HepG2 (cell line): ENCODE results near the gene SLCO2B1. TPM values are rescaled to one million over a fixed set of nuclear protein-coding genes. Genes with fewer than 3 reads are reported as not detected.

Experiments used
- ATAC-seq: fragments of 200-7000 bp; cut with Tn5 transposase; 3 replicates; pipeline ENCODE4 v1.9.1; 2020; ENCODE audit warnings: mild to moderate bottlenecking, moderate library complexity
- BruUV-seq: library from RNA; stranded (reverse); fragments of 400-500 nt; replicated peaks from 2 replicates; lab custom pipeline; 2021; lab: Mats Ljungman, UMichigan
- CTCF ChIA-PET: fragments of 300-600 bp; formaldehyde crosslinking; extraction: SDS; loops from one replicate; lab custom pipeline; 2021; ENCODE audit warnings: low total read pairs, inconsistent platforms, low intra/inter-chr PET ratio; lab: Yijun Ruan, JAX
- POLR2A ChIA-PET: fragments of 350-600 bp; sonication (Branson Sonifier 250); formaldehyde crosslinking; loops from one replicate; lab custom pipeline; 2020; ENCODE audit warnings: antibody characterized with exemption, inconsistent platforms; lab: Yijun Ruan, JAX
- DNase-seq: peaks from one replicate; pipeline ENCODE4 v3.0.0-alpha.2; 2015; ENCODE audit warnings: low spot score
- FAIRE-seq: peaks from 3 replicates; lab custom pipeline; 2011; peaks lifted over from hg19 to GRCh38; lab: Jason Lieb, UNC
- H2AFZ ChIP-seq: one replicate; pipeline ENCODE4 v1.6.1; 2011; ENCODE audit warnings: low read length, inconsistent platforms
- H3K27ac ChIP-seq: fragments of 300-600 bp; 3 replicates; pipeline ENCODE4 v1.8.0; 2011; ENCODE audit warnings: mixed run types, mild to moderate bottlenecking, mixed read lengths, low read length, inconsistent platforms; ENCODE audit not compliant: insufficient read depth; ENCODE audit errors: extremely low read length
- H3K27me3 ChIP-seq, 2 experiments: fragments of 200-600 bp in 1 of 2; 2 replicates in 1 of 2; 3 replicates in 1 of 2; pipeline versions ENCODE4 v1.6.0 to v1.8.0; 2011; ENCODE audit warnings: low read length in 2 of 2, mild to moderate bottlenecking in 2 of 2, moderate library complexity in 2 of 2, inconsistent platforms in 1 of 2; ENCODE audit not compliant: insufficient read depth in 2 of 2, control insufficient read depth in 1 of 2
- H3K36me3 ChIP-seq, 2 experiments: fragments of 200-600 bp in 1 of 2; replicated peaks in 1 of 2; 2 replicates in 1 of 2; 3 replicates in 1 of 2; pipeline versions ENCODE4 v1.5.1 to v1.8.0; 2011; ENCODE audit warnings: low read length in 2 of 2, inconsistent platforms in 1 of 2; ENCODE audit not compliant: insufficient read depth in 2 of 2, control insufficient read depth in 1 of 2
- H3K4me1 ChIP-seq: 2 replicates; pipeline ENCODE4 v1.5.1; 2012; ENCODE audit warnings: low read length, inconsistent platforms; ENCODE audit not compliant: insufficient read depth
- H3K4me2 ChIP-seq: 2 replicates; pipeline ENCODE4 v1.6.0; 2011; ENCODE audit warnings: low read depth, low read length, inconsistent platforms
- H3K4me3 ChIP-seq, 3 experiments: fragments of 200-600 bp in 1 of 3; sonication (generic), shearing (Covaris generic) in 1 of 3; replicated peaks in 1 of 3; 2 replicates each; pipeline ENCODE4 v1.5.1; 2011 to 2016; ENCODE audit warnings: low read length in 3 of 3, inconsistent platforms in 2 of 3, low read depth in 2 of 3, mild to moderate bottlenecking in 2 of 3, control low read depth in 1 of 3, mixed read lengths in 1 of 3; ENCODE audit not compliant: insufficient read depth in 1 of 3
- H3K79me2 ChIP-seq: one replicate; pipeline ENCODE4 v1.6.1; 2011; ENCODE audit warnings: low read length, inconsistent platforms; ENCODE audit not compliant: insufficient read depth
- H3K9ac ChIP-seq: 2 replicates; pipeline ENCODE4 v1.6.0; 2011; ENCODE audit warnings: mild to moderate bottlenecking, low read depth, low read length, inconsistent platforms; ENCODE audit not compliant: insufficient read depth
- H3K9me3 ChIP-seq: 2 replicates; pipeline ENCODE4 v1.5.1; 2012; ENCODE audit warnings: mild to moderate bottlenecking, low read length
- H4K20me1 ChIP-seq: 2 replicates; pipeline ENCODE4 v1.6.0; 2011; ENCODE audit warnings: inconsistent platforms, mild to moderate bottlenecking, low read length, moderate library complexity; ENCODE audit not compliant: insufficient read depth
- HOXA3 ChIP-seq: sonication (generic); formaldehyde crosslinking; IDR thresholded peaks from 2 replicates; pipeline ENCODE4 v1.5.0; 2020; ENCODE audit warnings: missing genetic modification reagents
- RBM22 ChIP-seq: fragments of 200-400 bp; formaldehyde crosslinking; optimal IDR thresholded peaks from 2 replicates; pipeline ENCODE3; 2017; ENCODE audit warnings: mild to moderate bottlenecking, low read length, moderate library complexity
- SIX4 ChIP-seq: sonication (generic); formaldehyde crosslinking; IDR thresholded peaks from 2 replicates; pipeline ENCODE4 v1.4.0; 2020; ENCODE audit warnings: missing genetic modification reagents
- ZNF446 ChIP-seq: sonication (generic); formaldehyde crosslinking; IDR thresholded peaks from 2 replicates; pipeline ENCODE4 v1.5.0; 2020; ENCODE audit warnings: mild to moderate bottlenecking, missing genetic modification reagents
- ZNF597 ChIP-seq: sonication (generic); formaldehyde crosslinking; IDR thresholded peaks from 2 replicates; pipeline ENCODE4 v1.5.0; 2020; ENCODE audit warnings: missing genetic modification reagents
- WGBS: methylation state at CpG from one replicate; pipeline ENCODE4 v1.1.6; 2017; ENCODE audit warnings: low lambda C conversion rate; 5-methylcytosine and 5-hydroxymethylcytosine counted together
- in situ Hi-C: cut with HindIII; loops from 2 replicates; pipeline ENCODE4 v1.10.0; 2017; ENCODE audit warnings: low pct_unique_long_range_greater_than_20kb; ENCODE audit not compliant: extremely low pct_ligation_motif_present
- intact Hi-C: fragments of 100-400 bp; cut with micrococcal nuclease; formaldehyde crosslinking; loops from one replicate; pipeline ENCODE4 v1.10.0; 2022; ENCODE audit not compliant: unreplicated experiment
- polyA plus RNA-seq, 8 experiments: library from polyadenylated mRNA; depleted of rRNA in 3 of 8; stranded (reverse) in 7 of 8; unstranded in 1 of 8; fragments of >200 nt; fragmentation: Illumina TruSeq in 4 of 8; extraction: Trizol in 4 of 8; gene quantifications; 2 replicates each; pipeline versions ENCODE4 v1.2.1 to v1.2.3, GENCODE V29; 2011 to 2016; ENCODE audit warnings: low read depth in 4 of 8, missing spikeins in 1 of 8, mixed read lengths in 1 of 8; ENCODE audit not compliant: insufficient read depth in 1 of 8
- total RNA-seq, 5 experiments: library from RNA; depleted of rRNA; stranded (reverse); fragments of >200 nt; fragmentation: Illumina TruSeq; extraction: Trizol; gene quantifications; 2 replicates each; pipeline ENCODE4 v1.2.3, GENCODE V29; 2016; ENCODE audit warnings: low read depth in 1 of 5
- TF ChIP-seq, protein P1 (sequence below): sonication (generic); formaldehyde crosslinking; IDR thresholded peaks from 2 replicates; pipeline ENCODE4 v1.4.0; 2020; ENCODE audit warnings: missing genetic modification reagents
- TF ChIP-seq, protein P2 (sequence below): sonication (generic); formaldehyde crosslinking; IDR thresholded peaks from 2 replicates; pipeline ENCODE4 v1.9.0; 2021; ENCODE audit warnings: missing genetic modification reagents, mild to moderate bottlenecking, borderline replicate concordance

The SLCO2B1 gene
- total and polyA plus RNA-seq, 2 of the 13 experiments (the other 11 are each of a cell fraction or from before 2014, with no cell fraction given): 15.3 to 19.8 TPM

DNA sequence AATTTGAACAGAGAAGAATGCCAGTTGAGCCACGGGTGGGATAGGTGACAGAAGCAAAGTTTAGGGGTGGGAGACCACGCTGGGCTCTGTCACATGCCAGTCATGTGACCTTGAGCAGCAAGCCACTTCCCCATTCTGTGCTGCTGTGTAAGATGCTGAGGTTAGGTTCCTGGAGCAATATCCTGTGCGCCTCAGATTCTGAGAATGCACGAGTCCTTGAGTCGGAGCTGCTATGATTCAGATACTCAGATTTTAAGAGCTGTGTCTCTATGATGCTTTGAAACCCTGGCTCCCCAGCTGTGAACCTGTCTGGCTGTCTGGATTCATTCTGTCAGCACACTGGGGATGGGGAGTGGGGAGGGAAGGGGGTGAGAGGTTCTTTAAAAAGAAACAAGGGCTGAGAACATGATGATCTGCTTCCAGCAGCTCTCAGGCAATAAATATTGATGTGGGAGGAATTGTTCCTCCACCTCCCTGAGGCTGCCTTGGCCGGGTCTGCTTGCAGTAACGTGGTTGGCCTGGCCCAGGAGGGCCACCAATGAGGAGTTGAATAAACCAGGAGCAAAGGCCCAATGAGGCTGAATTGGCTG, 24.0 kb downstream of the SLCO2B1 start:
- WGBS: 94% methylated on average over 6 of the region's 7 CpGs
- Histone ChIP-seq H2AFZ (no peak overlapping the region), H3K4me2 (no peak overlapping the region), H3K4me1 (peaks cover 44% of the 10 kb centered on the region), H3K27ac (no peak overlapping the region), H4K20me1 (no peaks in the 10 kb centered on the region), H3K36me3 (peaks cover 0 to 16% of the 10 kb centered on the region in 2 experiments; a peak in 2 of 5 replicates), H3K9me3 (no peaks in the 10 kb centered on the region), H3K4me3 (no peak overlapping the region), H3K9ac (no peak overlapping the region), H3K79me2 (no peaks in the 10 kb centered on the region), H3K27me3 (no peaks in the 10 kb centered on the region)
- no peak for DNase-seq
- in situ Hi-C loops: no loop called here
- ATAC-seq: no peak
- intact Hi-C loops: no loop called here
- no TSS peak for BruUV-seq
- FAIRE-seq: no peak
- TF ChIP-seq, protein P1, sequence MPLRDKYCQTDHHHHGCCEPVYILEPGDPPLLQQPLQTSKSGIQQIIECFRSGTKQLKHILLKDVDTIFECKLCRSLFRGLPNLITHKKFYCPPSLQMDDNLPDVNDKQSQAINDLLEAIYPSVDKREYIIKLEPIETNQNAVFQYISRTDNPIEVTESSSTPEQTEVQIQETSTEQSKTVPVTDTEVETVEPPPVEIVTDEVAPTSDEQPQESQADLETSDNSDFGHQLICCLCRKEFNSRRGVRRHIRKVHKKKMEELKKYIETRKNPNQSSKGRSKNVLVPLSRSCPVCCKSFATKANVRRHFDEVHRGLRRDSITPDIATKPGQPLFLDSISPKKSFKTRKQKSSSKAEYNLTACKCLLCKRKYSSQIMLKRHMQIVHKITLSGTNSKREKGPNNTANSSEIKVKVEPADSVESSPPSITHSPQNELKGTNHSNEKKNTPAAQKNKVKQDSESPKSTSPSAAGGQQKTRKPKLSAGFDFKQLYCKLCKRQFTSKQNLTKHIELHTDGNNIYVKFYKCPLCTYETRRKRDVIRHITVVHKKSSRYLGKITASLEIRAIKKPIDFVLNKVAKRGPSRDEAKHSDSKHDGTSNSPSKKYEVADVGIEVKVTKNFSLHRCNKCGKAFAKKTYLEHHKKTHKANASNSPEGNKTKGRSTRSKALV (CRISPR knock-in tag): no peak
- no peak for TF ChIP-seq HOXA3
- TF ChIP-seq, protein P2, sequence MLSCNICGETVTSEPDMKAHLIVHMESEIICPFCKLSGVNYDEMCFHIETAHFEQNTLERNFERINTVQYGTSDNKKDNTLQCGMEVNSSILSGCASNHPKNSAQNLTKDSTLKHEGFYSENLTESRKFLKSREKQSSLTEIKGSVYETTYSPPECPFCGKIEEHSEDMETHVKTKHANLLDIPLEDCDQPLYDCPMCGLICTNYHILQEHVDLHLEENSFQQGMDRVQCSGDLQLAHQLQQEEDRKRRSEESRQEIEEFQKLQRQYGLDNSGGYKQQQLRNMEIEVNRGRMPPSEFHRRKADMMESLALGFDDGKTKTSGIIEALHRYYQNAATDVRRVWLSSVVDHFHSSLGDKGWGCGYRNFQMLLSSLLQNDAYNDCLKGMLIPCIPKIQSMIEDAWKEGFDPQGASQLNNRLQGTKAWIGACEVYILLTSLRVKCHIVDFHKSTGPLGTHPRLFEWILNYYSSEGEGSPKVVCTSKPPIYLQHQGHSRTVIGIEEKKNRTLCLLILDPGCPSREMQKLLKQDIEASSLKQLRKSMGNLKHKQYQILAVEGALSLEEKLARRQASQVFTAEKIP (CRISPR knock-in tag): no peak
- ChIA-PET POLR2A (no interaction called here), CTCF (no interaction called here)

DNA sequence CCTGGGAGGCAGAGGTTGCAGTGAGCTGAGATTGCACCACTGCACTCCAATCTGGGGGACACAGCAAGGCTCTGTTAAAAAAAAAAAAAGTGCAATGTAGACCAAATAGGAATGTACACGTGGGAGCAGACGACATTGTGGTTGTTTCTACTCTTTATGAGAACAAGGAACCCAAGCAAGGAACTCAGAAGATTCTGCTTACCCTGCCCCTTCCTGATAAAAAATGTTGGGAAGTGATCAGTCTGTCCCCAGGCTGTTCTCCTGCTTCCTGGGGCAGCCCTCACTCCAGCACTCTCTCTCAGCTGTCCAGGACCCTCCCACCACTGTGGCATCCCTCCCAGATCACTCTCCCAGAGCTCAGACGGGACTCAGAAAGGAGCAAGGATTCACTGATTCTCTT, 31.8 kb downstream of the SLCO2B1 start:
- Histone ChIP-seq H3K9me3 (no peaks in the 10 kb centered on the region), H3K9ac (no peak overlapping the region), H3K4me3 (no peak overlapping the region), H3K27ac (no peak overlapping the region), H4K20me1 (no peaks in the 10 kb centered on the region), H3K4me1 (peaks cover 17% of the 10 kb centered on the region), H3K27me3 (no peaks in the 10 kb centered on the region), H3K79me2 (no peaks in the 10 kb centered on the region), H3K4me2 (no peak overlapping the region), H2AFZ (no peak overlapping the region), H3K36me3 (peaks cover 2 to 5% of the 10 kb centered on the region in 2 experiments; a peak in 2 of 5 replicates)
- no TSS peak for BruUV-seq
- WGBS: 90% methylated on average over 3 of the region's 3 CpGs
- DNase-seq: no peak
- intact Hi-C loops: no loop called here
- ATAC-seq: no peak
- in situ Hi-C loops: no loop called here
- FAIRE-seq: no peak
- ChIA-PET POLR2A (interaction anchor here (1.1 kb wide), 1 partner anchor 23 kb away, joined by 7 read pairs; no protein-coding TSS in a partner anchor), CTCF (no interaction called here)
- no peak for TF ChIP-seq ZNF446
- no peak for TF ChIP-seq RBM22
- TF ChIP-seq ZNF597 (CRISPR knock-in tag): no peak
- no peak for TF ChIP-seq SIX4 (CRISPR knock-in tag)
